GM18511 (cell line): ENCODE data around the gene SAP25.

Experiments
- ATAC-seq: cut with Tn5 transposase; IDR thresholded peaks from one replicate; pipeline ENCODE4 v1.9.1; 2021; ENCODE audit warnings: mild to moderate bottlenecking, moderate library complexity; ENCODE audit not compliant: unreplicated experiment

The SAP25 gene

GRCh38 chr7:100598425-100598824, 24.7 kb upstream of the SAP25 start:
- ATAC-seq: no peak

- no peak for ATAC-seq
Observed at GRCh38 chr7:100595188-100595587, 21.5 kb upstream of the SAP25 start.

DNA sequence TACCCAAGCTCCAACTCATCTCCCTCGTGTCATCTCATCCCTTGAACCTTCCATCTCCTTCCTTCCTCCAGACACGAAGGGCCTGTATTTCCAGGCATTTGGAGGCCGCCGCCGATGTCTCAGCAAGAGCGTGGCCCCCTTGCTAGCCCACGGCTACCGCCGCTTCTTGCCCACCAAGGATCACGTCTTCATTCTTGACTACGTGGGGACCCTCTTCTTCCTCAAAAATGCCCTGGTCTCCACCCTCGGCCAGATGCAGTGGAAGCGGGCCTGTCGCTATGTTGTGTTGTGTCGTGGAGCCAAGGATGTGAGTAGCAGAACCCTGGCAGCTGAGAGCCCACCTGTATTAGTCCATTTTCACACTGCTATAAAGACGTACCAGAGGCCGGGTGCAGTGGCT, 17.9 kb upstream of the SAP25 start:
- ATAC-seq: no peak

DNA sequence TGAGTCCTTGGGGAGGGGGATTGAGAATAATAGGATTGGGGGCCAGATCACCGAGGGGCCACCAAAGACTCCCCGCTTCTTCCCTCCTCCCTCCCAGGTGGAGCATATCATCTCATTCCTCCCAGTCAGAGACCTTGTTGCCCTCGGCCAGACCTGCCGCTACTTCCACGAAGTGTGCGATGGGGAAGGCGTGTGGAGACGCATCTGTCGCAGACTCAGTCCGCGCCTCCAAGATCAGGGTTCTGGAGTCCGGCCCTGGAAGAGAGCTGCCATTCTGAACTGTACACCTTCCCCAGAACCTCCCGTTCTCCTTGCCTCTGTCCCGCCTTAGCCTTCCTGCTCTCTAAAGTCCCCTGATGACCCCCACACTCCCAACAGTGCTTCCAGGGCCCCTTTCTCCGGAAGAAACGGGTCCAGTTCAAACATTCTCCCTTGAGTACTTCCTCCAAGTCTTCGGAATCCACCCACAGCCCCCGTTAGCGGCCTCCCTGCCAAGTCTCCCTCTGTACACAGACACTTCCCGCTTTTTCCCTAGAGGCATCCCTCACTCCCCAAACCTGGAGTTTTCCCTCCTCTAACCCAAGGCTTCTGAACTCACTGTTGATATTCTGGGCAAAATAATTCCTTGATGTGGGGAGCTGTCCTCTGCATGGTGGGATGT, 16.5 kb upstream of the SAP25 start:
- ATAC-seq: no peak

- no peak for ATAC-seq
Observed at GRCh38 chr7:100589341-100589947, 15.7 kb upstream of the SAP25 start.

DNA sequence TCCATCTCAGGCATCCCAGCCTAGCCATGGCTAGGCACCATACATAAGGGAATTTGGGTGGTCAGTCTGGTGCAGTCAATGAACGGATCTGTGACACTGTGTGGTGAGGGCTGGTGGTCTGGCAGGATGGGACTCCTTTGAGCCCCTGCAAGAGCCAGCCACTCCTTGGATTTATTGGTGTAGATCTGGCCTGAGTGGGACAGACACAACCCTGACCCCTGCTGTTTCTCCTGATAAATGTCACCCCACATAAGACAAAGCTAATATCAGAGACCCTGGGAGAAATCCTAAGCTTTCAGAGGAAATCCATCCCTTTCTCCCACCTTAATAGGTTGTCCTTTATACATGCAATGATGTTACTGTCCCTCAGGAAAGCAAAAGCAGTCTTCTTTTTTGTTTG, 14.7 kb upstream of the SAP25 start:
- no peak for ATAC-seq

DNA sequence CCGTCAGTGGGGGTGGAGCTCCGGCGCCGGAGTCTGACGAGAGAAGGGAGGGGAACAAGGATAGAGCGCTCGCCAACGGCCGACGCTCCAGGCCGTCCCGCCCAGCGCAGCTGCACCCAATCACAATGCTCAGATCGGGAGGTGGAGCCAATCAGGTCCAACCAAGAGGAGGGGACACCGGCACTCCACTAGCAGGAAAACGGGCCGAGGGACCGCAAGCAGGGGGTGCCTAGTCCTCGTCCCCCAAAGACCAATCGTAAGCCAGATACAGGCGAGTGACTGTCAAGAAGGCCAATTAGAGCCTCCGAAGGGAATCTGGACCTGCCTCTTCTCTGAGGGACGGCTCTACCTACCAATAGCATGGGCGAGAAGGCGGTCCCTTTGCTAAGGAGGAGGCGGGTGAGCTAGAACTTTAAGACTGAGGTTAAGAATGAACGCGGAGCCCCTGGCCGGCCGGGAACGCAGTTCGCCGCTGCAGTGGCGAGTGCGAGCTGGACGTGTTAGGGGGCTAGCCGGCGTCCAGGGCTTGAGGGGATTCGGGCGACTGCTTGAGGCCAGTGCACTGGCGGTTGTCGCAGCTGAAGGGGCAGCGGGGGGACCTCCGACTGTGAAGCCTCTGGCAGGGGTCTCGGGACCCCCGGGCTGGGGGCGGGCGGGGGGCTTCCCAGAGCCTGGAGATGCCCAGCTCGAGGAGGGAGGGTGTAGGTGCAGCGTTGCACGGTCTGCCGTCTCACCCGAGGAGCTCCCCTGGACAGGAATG, 12.7 kb upstream of the SAP25 start, which contains the start of gene FBXO24:
FBXO24 (plus strand) TSS at position 63 of the 760 bp plus-strand sequence; CDS start at position 361, 298 bp downstream.
- ATAC-seq: peak; percentile 86

DNA sequence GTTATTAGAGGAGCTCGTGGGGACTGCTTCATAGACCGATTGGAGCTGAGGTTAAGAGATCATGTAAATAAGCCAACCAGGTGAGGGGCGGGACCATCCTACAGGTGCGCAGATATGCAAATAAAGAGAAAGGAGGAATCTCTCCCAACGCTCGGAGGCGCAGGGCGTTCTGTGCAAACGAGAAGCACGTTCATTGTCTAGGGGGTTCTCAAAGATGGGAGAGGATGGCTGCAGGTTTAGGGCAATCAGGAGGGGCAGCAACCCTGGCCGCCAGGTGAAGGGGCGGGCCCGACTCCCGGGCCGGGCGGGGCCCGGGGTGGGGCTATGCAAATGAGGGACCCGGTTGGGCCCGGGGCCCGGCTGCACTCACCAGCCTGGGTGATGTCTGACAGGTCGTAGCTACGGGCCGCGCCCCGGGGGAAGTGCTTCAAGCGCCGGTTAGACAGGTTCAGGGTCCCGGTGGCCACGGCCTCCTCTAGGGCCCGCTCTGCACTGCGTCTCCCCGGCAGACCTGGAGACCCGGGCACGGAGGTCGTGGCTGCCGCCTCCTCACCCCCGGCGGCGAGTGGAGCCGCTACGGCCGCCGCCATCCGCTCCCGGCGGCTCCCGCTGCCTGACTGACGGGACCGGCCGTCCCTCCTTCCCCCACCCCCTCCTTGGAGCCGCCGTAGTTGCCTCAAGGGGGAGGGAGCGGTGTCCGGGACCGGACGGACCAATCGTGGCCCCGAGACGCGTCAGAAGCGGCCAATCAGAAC, 12.0 kb upstream of the SAP25 start, which contains the start of gene LRCH4:
LRCH4 (minus strand) TSS at position 619 of the 755 bp plus-strand sequence; CDS start at position 590, 29 bp downstream.
- ATAC-seq: no peak

GRCh38 chr7:100584683-100585510, 11.2 kb upstream of the SAP25 start:
- ATAC-seq: no peak

GRCh38 chr7:100584054-100584682, 10.5 kb upstream of the SAP25 start:
- ATAC-seq: no peak

GRCh38 chr7:100583132-100584053, 9.7 kb upstream of the SAP25 start:
- ATAC-seq: no peak

GRCh38 chr7:100582650-100583049, 8.9 kb upstream of the SAP25 start:
- no peak for ATAC-seq

DNA sequence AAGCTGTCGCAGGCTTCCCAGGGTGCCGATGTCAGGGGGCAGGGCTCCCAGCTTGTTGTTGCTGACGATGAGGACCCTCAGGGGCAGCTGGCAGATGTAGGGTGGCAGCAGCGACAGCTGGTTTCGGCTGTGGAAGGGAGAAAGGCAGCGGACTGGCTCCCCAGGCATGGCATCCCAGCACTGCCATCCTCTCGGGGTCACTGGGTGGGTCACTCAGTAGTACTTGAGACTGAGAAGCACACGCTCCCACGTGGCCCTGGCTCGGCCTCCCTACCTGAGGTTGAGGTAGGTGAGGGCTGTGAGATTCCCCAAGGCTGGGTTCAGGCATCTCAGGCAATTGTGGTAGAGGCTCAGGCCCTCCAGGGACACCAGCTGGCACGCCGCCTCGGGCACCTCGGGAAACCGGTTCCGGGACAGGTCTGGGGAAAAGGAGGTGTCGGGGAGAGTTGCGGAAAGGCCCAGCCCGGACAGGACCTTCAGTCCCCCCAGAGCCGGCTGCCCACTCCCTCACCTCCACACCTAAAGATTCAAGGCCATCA, 8.4 kb upstream of the SAP25 start:
- ATAC-seq: no peak

GRCh38 chr7:100580466-100581283, 7.0 kb upstream of the SAP25 start:
- ATAC-seq: no peak

- ATAC-seq: no peak
Observed at GRCh38 chr7:100578246-100579183, 4.8 kb upstream of the SAP25 start.

GRCh38 chr7:100577507-100577906, 3.8 kb upstream of the SAP25 start:
- no peak for ATAC-seq
